ENCODE measurements around the gene RORC. TPM values are rescaled to one million over a fixed set of nuclear protein-coding genes. Genes with fewer than 3 reads are reported as not detected.

Gene RORC
- polyA plus RNA-seq, 3 donors = 0.03 TPM; not detected in 2

GRCh38 chr1:151801310-151801820 is 30.2 kb downstream of the RORC start:
- Mint-ChIP-seq H3K27me3 (ENCODE audit: low read depth in 3 of 3) (peaks cover 24 to 32% (median 27%) of the 10 kb centered on the region in 3 donors), H3K27ac (no peak overlapping the region), H3K4me1 (peaks cover 2% of the 10 kb centered on the region), H3K4me3 (no peak overlapping the region), H3K36me3 (no peaks in the 10 kb centered on the region), H3K9me3 (no peaks in the 10 kb centered on the region)
- no peaks in the 10 kb centered on the region for H3K9me3 ChIP-seq (replicated peaks in 1 of 2; ENCODE audit: control insufficient read depth in 1 of 2, insufficient read depth in 1 of 2, low read length in 2 of 2)
- 97% methylated on average over 12 of the region's 12 CpGs for WGBS (ENCODE audit: insufficient coverage)
- no peak overlapping the region for H3K4me2 ChIP-seq (replicated peaks; ENCODE audit: extremely low read depth, low read length, poor library complexity, severe bottlenecking)
- H3K27ac ChIP-seq (ENCODE audit: low read depth in 1 of 2, low read length in 2 of 2) = no peak overlapping the region
- no peaks in the 10 kb centered on the region for H3K79me2 ChIP-seq (ENCODE audit: insufficient read depth, low read length)
- intact Hi-C loops (cut with micrococcal nuclease) = no loop called here
- no peak overlapping the region for H2AFZ ChIP-seq (ENCODE audit: insufficient read depth, low read depth, low read length, poor library complexity, severe bottlenecking)
- no peak for TF ChIP-seq CTCF (IDR thresholded peaks at IDR 0.05)
- no peaks in the 10 kb centered on the region for H4K20me1 ChIP-seq (ENCODE audit: insufficient read depth, low read length)
- peaks cover 5 to 16% of the 10 kb centered on the region in 2 donors for H3K27me3 ChIP-seq (ENCODE audit: control insufficient read depth in 2 of 2, insufficient read depth in 2 of 2, low read length in 2 of 2)
- DNase-seq = no peak
- no peak overlapping the region for H3K9ac ChIP-seq (ENCODE audit: insufficient read depth, low read length, poor library complexity, severe bottlenecking)
- no peaks in the 10 kb centered on the region for H3K36me3 ChIP-seq (replicated peaks in 1 of 2; ENCODE audit: control insufficient read depth in 1 of 2, insufficient read depth in 2 of 2, low read length in 2 of 2)
- no peaks in the 10 kb centered on the region for H3K4me1 ChIP-seq (ENCODE audit: control insufficient read depth in 1 of 2, insufficient read depth in 2 of 2, low read length in 2 of 2)
- H3K4me3 ChIP-seq (replicated peaks in 1 of 3; ENCODE audit: low read depth in 2 of 3, low read length in 3 of 3) = no peak overlapping the region

- no peak for DNase-seq
- Histone ChIP-seq H3K4me1 (ENCODE audit: control insufficient read depth in 1 of 2, insufficient read depth in 2 of 2, low read length in 2 of 2) (no peaks in the 10 kb centered on the region), H3K9me3 (replicated peaks in 1 of 2; ENCODE audit: control insufficient read depth in 1 of 2, insufficient read depth in 1 of 2, low read length in 2 of 2) (no peaks in the 10 kb centered on the region), H3K27me3 (ENCODE audit: control insufficient read depth in 2 of 2, insufficient read depth in 2 of 2, low read length in 2 of 2) (peaks cover 5 to 16% of the 10 kb centered on the region in 2 donors), H3K36me3 (replicated peaks in 1 of 2; ENCODE audit: control insufficient read depth in 1 of 2, insufficient read depth in 2 of 2, low read length in 2 of 2) (no peaks in the 10 kb centered on the region), H4K20me1 (ENCODE audit: insufficient read depth, low read length) (no peaks in the 10 kb centered on the region), H3K4me2 (replicated peaks; ENCODE audit: extremely low read depth, low read length, poor library complexity, severe bottlenecking) (no peak overlapping the region), H3K4me3 (replicated peaks in 1 of 3; ENCODE audit: low read depth in 2 of 3, low read length in 3 of 3) (no peak overlapping the region), H2AFZ (ENCODE audit: insufficient read depth, low read depth, low read length, poor library complexity, severe bottlenecking) (no peak overlapping the region), H3K27ac (ENCODE audit: low read depth in 1 of 2, low read length in 2 of 2) (no peak overlapping the region), H3K79me2 (ENCODE audit: insufficient read depth, low read length) (no peaks in the 10 kb centered on the region), H3K9ac (ENCODE audit: insufficient read depth, low read length, poor library complexity, severe bottlenecking) (no peak overlapping the region)
- WGBS (ENCODE audit: insufficient coverage) = 75% methylated on average over 2 of the region's 8 CpGs
- Mint-ChIP-seq H3K9me3 (no peaks in the 10 kb centered on the region), H3K4me3 (peak overlapping the region in 1 of 2 donors; percentile 28), H3K27me3 (ENCODE audit: low read depth in 3 of 3) (peaks cover 24 to 32% (median 27%) of the 10 kb centered on the region in 3 donors), H3K36me3 (no peaks in the 10 kb centered on the region), H3K27ac (no peak overlapping the region), H3K4me1 (peaks cover 2% of the 10 kb centered on the region)
- intact Hi-C loops (cut with micrococcal nuclease) = no loop called here
- TF ChIP-seq CTCF (IDR thresholded peaks at IDR 0.05) = no peak
Observed at GRCh38 chr1:151800830-151801229, 30.8 kb downstream of the RORC start.
